Liver (tissue), 9 donors: ENCODE measurements around the gene FAM227B. TPM values are rescaled to one million over a fixed set of nuclear protein-coding genes. Genes with fewer than 3 reads are reported as not detected.

Experiments used
- DNase-seq: peaks from one replicate; pipeline ENCODE4 v3.0.0-alpha.2; 2017; ENCODE audit warnings: low spot score
- H3K27ac ChIP-seq, 2 donors: one replicate each; pipeline ENCODE4 v1.7.0; 2013; ENCODE audit warnings: inconsistent platforms in 2 of 2, low read length in 2 of 2, control low read depth in 1 of 2, low read depth in 1 of 2, mild to moderate bottlenecking in 1 of 2
- H3K27me3 ChIP-seq, 4 donors: one replicate each; pipeline versions ENCODE4 v1.6.1 to v1.7.0; 2013; ENCODE audit warnings: low read length in 3 of 4, inconsistent platforms in 1 of 4, mild to moderate bottlenecking in 1 of 4, moderate library complexity in 1 of 4; ENCODE audit not compliant: control insufficient read depth in 4 of 4, insufficient read depth in 4 of 4
- H3K36me3 ChIP-seq, 4 donors: one replicate each; pipeline versions ENCODE4 v1.6.1 to v1.7.0; 2013; ENCODE audit warnings: low read length in 3 of 4, mild to moderate bottlenecking in 3 of 4, low read depth in 1 of 4, moderate library complexity in 1 of 4; ENCODE audit not compliant: control insufficient read depth in 4 of 4, insufficient read depth in 3 of 4
- H3K4me1 ChIP-seq, 4 donors: one replicate each; pipeline versions ENCODE4 v1.6.1 to v1.7.0; 2013; ENCODE audit warnings: low read length in 3 of 4, mild to moderate bottlenecking in 3 of 4, moderate library complexity in 1 of 4; ENCODE audit not compliant: control insufficient read depth in 4 of 4, insufficient read depth in 4 of 4
- H3K4me3 ChIP-seq, 3 donors: one replicate each; pipeline versions ENCODE4 v1.6.1 to v1.7.0; 2013; ENCODE audit warnings: low read length in 3 of 3, control low read depth in 1 of 3, low read depth in 1 of 3, mild to moderate bottlenecking in 1 of 3
- H3K9ac ChIP-seq, 2 donors: one replicate each; pipeline ENCODE4 v1.7.0; 2013; ENCODE audit warnings: low read length in 2 of 2, mild to moderate bottlenecking in 2 of 2, moderate library complexity in 2 of 2, control low read depth in 1 of 2, low read depth in 1 of 2
- H3K9me3 ChIP-seq, 4 donors: one replicate each; pipeline versions ENCODE4 v1.6.1 to v1.7.0; 2013; ENCODE audit warnings: low read length in 3 of 4; ENCODE audit not compliant: control insufficient read depth in 4 of 4
- FOXA1 ChIP-seq: IDR thresholded peaks from 2 replicates; pipeline ENCODE4 v1.6.1; 2016; ENCODE audit warnings: antibody characterized with exemption
- FOXA2 ChIP-seq: IDR thresholded peaks from 2 replicates; pipeline ENCODE4 v1.6.1; 2016; ENCODE audit warnings: antibody characterized with exemption
- GABPA ChIP-seq, 2 donors: IDR thresholded peaks in 1 of 2; conservative IDR thresholded peaks in 1 of 2; 2 replicates each; pipeline ENCODE4 v1.6.1; 2016; ENCODE audit warnings: antibody characterized with exemption in 2 of 2, mild to moderate bottlenecking in 1 of 2, moderate library complexity in 1 of 2
- HNF4A ChIP-seq, 2 donors: conservative IDR thresholded peaks; 2 replicates each; pipeline ENCODE4 v1.6.1; 2016; ENCODE audit warnings: antibody characterized with exemption in 2 of 2, mild to moderate bottlenecking in 2 of 2
- HNF4G ChIP-seq: IDR thresholded peaks from 2 replicates; pipeline ENCODE4 v1.6.1; 2016; ENCODE audit warnings: antibody characterized with exemption
- JUND ChIP-seq, 2 donors: IDR thresholded peaks; 2 replicates each; pipeline ENCODE4 v1.6.1; 2016; ENCODE audit warnings: antibody characterized with exemption in 2 of 2
- NR2F2 ChIP-seq: IDR thresholded peaks from 2 replicates; pipeline ENCODE4 v1.6.1; 2016; ENCODE audit warnings: antibody characterized with exemption
- RAD21 ChIP-seq, 2 donors: IDR thresholded peaks; 2 replicates each; pipeline ENCODE4 v1.6.1; 2016; ENCODE audit warnings: antibody characterized with exemption in 2 of 2, mild to moderate bottlenecking in 2 of 2
- REST ChIP-seq: IDR thresholded peaks from 2 replicates; pipeline ENCODE4 v1.6.1; 2016; ENCODE audit warnings: antibody characterized with exemption, mild to moderate bottlenecking
- RXRA ChIP-seq, 2 donors: IDR thresholded peaks; 2 replicates each; pipeline ENCODE4 v1.6.1; 2017 to 2018; ENCODE audit warnings: antibody characterized with exemption in 2 of 2, mild to moderate bottlenecking in 1 of 2
- SP1 ChIP-seq: IDR thresholded peaks from 2 replicates; pipeline ENCODE4 v1.6.1; 2018; ENCODE audit warnings: antibody characterized with exemption, mild to moderate bottlenecking
- TAF1 ChIP-seq: conservative IDR thresholded peaks from 2 replicates; pipeline ENCODE4 v1.6.1; 2016; ENCODE audit warnings: antibody characterized with exemption, mild to moderate bottlenecking
- YY1 ChIP-seq: IDR thresholded peaks from 2 replicates; pipeline ENCODE4 v1.6.1; 2016; ENCODE audit warnings: antibody characterized with exemption, mild to moderate bottlenecking
- whole genome bisulfite sequencing: extraction: QIAGEN DNeasy Blood & Tissue Kit; methylation state at CpG from one replicate; pipeline ENCODE4 v1.1.7; 2013; 5-methylcytosine and 5-hydroxymethylcytosine counted together
- polyA plus RNA-seq, 2 donors: library from polyadenylated mRNA; stranded (reverse) in 1 of 2; unstranded in 1 of 2; fragments of 200-250 nt in 1 of 2; fragments of >200 nt in 1 of 2; fragmentation: Nextera tagmentation in 1 of 2; extraction: Ambion mirVana in 1 of 2; gene quantifications; one replicate each; pipeline versions ENCODE4 v1.2.1 to v1.2.3, GENCODE V29; 2013 to 2015
- total RNA-seq, 2 donors: library from RNA; depleted of rRNA; stranded (reverse); fragments of >200 nt; gene quantifications; one replicate each; pipeline ENCODE4 v1.2.3, GENCODE V29; 2014
- TF ChIP-seq, protein P1 (sequence below): IDR thresholded peaks from 2 replicates; pipeline ENCODE4 v1.6.1; 2016; ENCODE audit warnings: antibody characterized with exemption
- TF ChIP-seq, protein P2 (sequence below): IDR thresholded peaks from 2 replicates; pipeline ENCODE4 v1.6.1; 2016; ENCODE audit warnings: antibody characterized with exemption
- TF ChIP-seq, protein P3 (sequence below): fragments of 150-350 bp; IDR thresholded peaks from 2 replicates; pipeline ENCODE4 v1.5.1; 2017; ENCODE audit warnings: improper control_type of control experiment, low read depth, low read length; ENCODE audit not compliant: missing input control
- donor health status: healthy.
- donor health status: healthy.
- donor health status: healthy.
- donor health status: healthy.
- donor health status: healthy.

FAM227B gene
- total and polyA plus RNA-seq, 4 donors = 1.3 to 5.1 (median 3.8) TPM

DNA sequence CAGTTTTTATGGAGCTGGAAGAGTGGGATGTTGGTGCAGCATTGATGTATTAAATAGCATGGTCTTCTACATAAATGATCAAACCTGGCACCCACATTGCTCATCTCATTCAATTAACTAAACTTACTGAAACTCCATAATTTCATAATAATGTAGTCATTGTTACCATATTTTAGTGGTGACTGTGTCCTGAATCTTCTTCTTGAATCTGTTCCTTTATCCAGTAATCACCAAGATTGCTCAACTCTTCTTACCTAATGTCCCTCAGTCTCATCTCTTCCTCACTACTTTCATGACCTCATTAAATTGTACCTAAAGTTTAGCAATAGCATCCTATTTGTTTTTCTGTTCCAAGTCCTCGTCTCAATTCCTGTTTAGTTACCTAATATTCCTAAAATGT, 127.8 kb downstream of the FAM227B start:
- no peaks in the 10 kb centered on the region for H3K36me3 ChIP-seq
- no peak overlapping the region for H3K9ac ChIP-seq
- H3K9me3 ChIP-seq = no peaks in the 10 kb centered on the region
- H3K4me1 ChIP-seq = no peaks in the 10 kb centered on the region
- DNase-seq = no peak
- H3K27ac ChIP-seq = no peak overlapping the region
- WGBS = 25% methylated on average over 1 of the region's 1 CpG
- TF ChIP-seq YY1 (no peak), RXRA (IDR thresholded peaks at IDR 0.05) (no peak), TAF1 (no peak)
- TF ChIP-seq, protein P1, sequence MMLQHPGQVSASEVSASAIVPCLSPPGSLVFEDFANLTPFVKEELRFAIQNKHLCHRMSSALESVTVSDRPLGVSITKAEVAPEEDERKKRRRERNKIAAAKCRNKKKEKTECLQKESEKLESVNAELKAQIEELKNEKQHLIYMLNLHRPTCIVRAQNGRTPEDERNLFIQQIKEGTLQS = no peak
- H3K4me3 ChIP-seq = no peak overlapping the region
- no peaks in the 10 kb centered on the region for H3K27me3 ChIP-seq

DNA sequence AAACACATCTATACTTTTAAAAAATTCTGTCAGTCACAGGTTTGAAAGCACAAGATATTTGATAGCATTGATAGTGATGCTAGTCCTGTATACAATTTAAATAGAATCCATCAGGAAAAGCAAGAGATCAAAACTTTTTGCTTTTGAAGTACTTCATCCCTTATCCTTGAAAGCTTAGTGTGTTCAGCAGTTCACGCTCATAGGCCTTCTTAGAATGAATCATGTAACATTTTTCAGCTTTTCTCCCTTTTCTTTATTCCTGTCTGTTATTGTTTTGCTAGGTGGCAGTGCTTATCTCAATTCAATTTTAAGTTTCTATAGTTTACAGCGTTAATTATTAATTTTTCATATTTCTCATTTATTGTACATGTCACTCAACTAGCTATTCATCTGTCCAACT, 128.5 kb downstream of the FAM227B start:
- Histone ChIP-seq H3K4me3 (no peak overlapping the region), H3K9ac (no peak overlapping the region), H3K36me3 (no peaks in the 10 kb centered on the region), H3K27ac (no peak overlapping the region), H3K4me1 (no peaks in the 10 kb centered on the region), H3K9me3 (no peaks in the 10 kb centered on the region), H3K27me3 (no peaks in the 10 kb centered on the region)
- TF ChIP-seq TAF1 = no peak
- TF ChIP-seq, protein P2, sequence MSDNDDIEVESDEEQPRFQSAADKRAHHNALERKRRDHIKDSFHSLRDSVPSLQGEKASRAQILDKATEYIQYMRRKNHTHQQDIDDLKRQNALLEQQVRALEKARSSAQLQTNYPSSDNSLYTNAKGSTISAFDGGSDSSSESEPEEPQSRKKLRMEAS = no peak
- TF ChIP-seq RAD21 (IDR thresholded peaks at IDR 0.05) = no peak
- TF ChIP-seq, protein P3, sequence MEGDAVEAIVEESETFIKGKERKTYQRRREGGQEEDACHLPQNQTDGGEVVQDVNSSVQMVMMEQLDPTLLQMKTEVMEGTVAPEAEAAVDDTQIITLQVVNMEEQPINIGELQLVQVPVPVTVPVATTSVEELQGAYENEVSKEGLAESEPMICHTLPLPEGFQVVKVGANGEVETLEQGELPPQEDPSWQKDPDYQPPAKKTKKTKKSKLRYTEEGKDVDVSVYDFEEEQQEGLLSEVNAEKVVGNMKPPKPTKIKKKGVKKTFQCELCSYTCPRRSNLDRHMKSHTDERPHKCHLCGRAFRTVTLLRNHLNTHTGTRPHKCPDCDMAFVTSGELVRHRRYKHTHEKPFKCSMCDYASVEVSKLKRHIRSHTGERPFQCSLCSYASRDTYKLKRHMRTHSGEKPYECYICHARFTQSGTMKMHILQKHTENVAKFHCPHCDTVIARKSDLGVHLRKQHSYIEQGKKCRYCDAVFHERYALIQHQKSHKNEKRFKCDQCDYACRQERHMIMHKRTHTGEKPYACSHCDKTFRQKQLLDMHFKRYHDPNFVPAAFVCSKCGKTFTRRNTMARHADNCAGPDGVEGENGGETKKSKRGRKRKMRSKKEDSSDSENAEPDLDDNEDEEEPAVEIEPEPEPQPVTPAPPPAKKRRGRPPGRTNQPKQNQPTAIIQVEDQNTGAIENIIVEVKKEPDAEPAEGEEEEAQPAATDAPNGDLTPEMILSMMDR = no peak
- no peak for TF ChIP-seq HNF4G
- TF ChIP-seq RXRA (IDR thresholded peaks at IDR 0.05) = no peak
- TF ChIP-seq FOXA1 = no peak
- TF ChIP-seq, protein P1 = no peak
- no peak for TF ChIP-seq JUND (IDR thresholded peaks at IDR 0.05)
- TF ChIP-seq HNF4A (conservative IDR thresholded peaks at IDR 0.05) = no peak
- TF ChIP-seq GABPA (IDR thresholded peaks at IDR 0.05 in 1 of 2, conservative IDR thresholded peaks at IDR 0.05 in 1 of 2) = no peak
- no peak for TF ChIP-seq SP1
- no peak for TF ChIP-seq REST
- no peak for TF ChIP-seq FOXA2
- TF ChIP-seq NR2F2 = no peak
- TF ChIP-seq YY1 = no peak
- WGBS = 94% methylated on average over 2 of the region's 2 CpGs
- no peak for DNase-seq
